Activated T-cell treated with anti-CD3 and anti-CD28 coated beads, Interleukin-2, amount 50 U/mL, for 72 hours (primary cell): ENCODE data around the gene SPRY1. TPM values are rescaled to one million over a fixed set of nuclear protein-coding genes. Genes with fewer than 3 reads are reported as not detected.

ENCODE experiments used
- ATAC-seq, 2 donors: fragments of 150-1000 bp; cut with Tn5 transposase; replicated peaks in 1 of 2; 2 replicates each; pipeline ENCODE4 v1.10.0; 2021; ENCODE audit warnings: moderate library complexity in 2 of 2, mild to moderate bottlenecking in 1 of 2
- DNase-seq, 2 donors: peaks; one replicate each; pipeline ENCODE4 v3.0.0; 2021 to 2022; ENCODE audit warnings: mixed read lengths in 1 of 2
- H3K27ac Mint-ChIP-seq: one replicate; pipeline ENCODE4 v1.8.0; 2022; ENCODE audit warnings: mild to moderate bottlenecking, moderate library complexity, mixed read lengths
- H3K27me3 Mint-ChIP-seq: one replicate; pipeline ENCODE4 v1.8.0; 2022; ENCODE audit warnings: low read depth, mixed read lengths
- H3K36me3 Mint-ChIP-seq, 2 donors: one replicate each; pipeline ENCODE4 v1.8.0; 2022; ENCODE audit warnings: mixed read lengths in 2 of 2, mild to moderate bottlenecking in 1 of 2; ENCODE audit not compliant: insufficient read depth in 2 of 2
- H3K4me1 Mint-ChIP-seq: one replicate; pipeline ENCODE4 v1.8.0; 2022; ENCODE audit warnings: low read depth, mixed read lengths
- H3K4me3 Mint-ChIP-seq, 2 donors: one replicate each; pipeline ENCODE4 v1.8.0; 2022; ENCODE audit warnings: mild to moderate bottlenecking in 2 of 2, mixed read lengths in 2 of 2, moderate library complexity in 2 of 2
- H3K9me3 Mint-ChIP-seq, 2 donors: one replicate each; pipeline ENCODE4 v1.8.0; 2022; ENCODE audit warnings: mixed read lengths in 2 of 2
- total RNA-seq, 2 donors: library from RNA; stranded (reverse); gene quantifications; one replicate each; pipeline ENCODE4 v1.2.3, GENCODE V29; 2022

Gene SPRY1
- total RNA-seq, 2 donors from 2014 or later: 39.8 to 58.1 TPM

DNA sequence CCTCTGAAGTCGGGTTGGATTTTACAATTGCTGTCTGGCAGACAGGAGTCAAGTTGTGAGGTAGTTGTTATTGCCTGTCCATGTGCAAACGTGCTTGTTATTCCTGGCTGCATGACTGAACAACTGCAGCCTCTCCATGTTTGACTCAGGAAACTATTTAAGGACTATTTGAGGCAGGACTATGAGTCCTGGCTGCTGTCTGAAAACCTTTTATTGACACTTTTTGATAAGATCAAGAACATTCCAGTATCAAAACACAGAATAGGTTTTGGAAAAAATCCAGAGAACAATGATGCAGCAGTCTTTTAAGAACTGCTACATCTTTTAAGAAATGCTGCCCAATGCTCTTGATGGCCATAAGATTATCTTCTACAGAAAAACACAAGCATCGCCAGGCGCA is 10.0 kb upstream of the SPRY1 start:
- H3K9me3 Mint-ChIP-seq: no peaks in the 10 kb centered on the region
- no peaks in the 10 kb centered on the region for H3K36me3 Mint-ChIP-seq
- peaks cover 17% of the 10 kb centered on the region for H3K27me3 Mint-ChIP-seq
- DNase-seq (no peak), ATAC-seq (no peak)
- no peak overlapping the region for H3K4me3 Mint-ChIP-seq
- no peak overlapping the region for H3K27ac Mint-ChIP-seq
- no peaks in the 10 kb centered on the region for H3K4me1 Mint-ChIP-seq

DNA sequence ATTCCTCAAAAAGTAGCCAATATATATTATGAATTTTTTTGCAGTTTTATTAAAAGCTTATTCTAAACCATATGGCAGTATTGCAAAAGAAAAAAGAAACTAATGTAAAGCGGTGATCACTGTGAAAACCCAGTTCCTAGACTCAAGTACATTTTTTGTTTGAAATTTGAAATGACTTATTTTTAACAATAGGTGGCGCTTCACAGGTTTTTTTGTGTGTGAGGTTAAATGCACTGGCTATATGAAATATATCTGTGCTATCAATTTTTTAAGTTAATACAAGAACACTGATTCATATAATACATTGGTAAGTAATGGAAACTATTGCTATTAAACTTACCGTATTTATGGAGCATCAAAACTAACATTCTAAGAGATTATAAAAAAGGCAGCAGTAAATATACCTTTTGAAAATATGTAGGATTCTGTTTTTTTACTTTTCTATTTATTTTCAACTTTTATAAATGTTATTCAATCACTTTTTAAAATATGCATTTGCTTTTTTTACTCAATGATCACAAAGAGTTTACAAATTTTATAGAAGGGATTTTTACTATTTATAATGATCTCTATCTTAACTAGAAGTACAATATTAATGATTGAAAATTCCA is 5.6 kb upstream of the SPRY1 start:
- Mint-ChIP-seq H3K9me3 (no peaks in the 10 kb centered on the region), H3K27me3 (peaks cover 16% of the 10 kb centered on the region)
- ATAC-seq: no peak

DNA sequence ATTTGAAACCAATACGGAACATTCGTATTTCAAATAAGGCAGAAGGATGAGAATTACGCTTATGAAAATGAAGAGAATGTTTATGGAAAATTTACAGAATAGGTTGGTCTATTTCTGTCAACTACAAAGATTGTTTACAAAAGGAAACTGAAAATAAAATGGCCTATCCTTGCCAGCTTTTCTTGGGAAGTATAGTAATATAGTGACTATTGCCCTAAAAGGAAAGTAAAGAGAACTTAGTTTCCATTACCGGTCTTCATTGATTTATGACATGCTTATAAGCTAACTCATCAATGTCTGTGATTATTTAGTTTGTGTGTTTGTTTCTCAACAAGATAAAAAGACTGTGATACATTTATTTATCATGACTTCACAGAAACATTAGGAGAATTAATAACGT is 2.9 kb upstream of the SPRY1 start:
- Mint-ChIP-seq H3K4me3 (no peak overlapping the region), H3K9me3 (no peaks in the 10 kb centered on the region), H3K27me3 (peaks cover 10% of the 10 kb centered on the region), H3K27ac (no peak overlapping the region), H3K4me1 (peaks cover 14% of the 10 kb centered on the region), H3K36me3 (peaks cover 0 to 1% of the 10 kb centered on the region in 2 donors)
- ATAC-seq (no peak), DNase-seq (no peak)

More for the DNA sequence above, 5.6 kb upstream of the SPRY1 start:
- DNase-seq: no peak
- no peak overlapping the region for H3K27ac Mint-ChIP-seq
- peaks cover 14% of the 10 kb centered on the region for H3K4me1 Mint-ChIP-seq
- no peaks in the 10 kb centered on the region for H3K36me3 Mint-ChIP-seq
- H3K4me3 Mint-ChIP-seq: no peak overlapping the region

DNA sequence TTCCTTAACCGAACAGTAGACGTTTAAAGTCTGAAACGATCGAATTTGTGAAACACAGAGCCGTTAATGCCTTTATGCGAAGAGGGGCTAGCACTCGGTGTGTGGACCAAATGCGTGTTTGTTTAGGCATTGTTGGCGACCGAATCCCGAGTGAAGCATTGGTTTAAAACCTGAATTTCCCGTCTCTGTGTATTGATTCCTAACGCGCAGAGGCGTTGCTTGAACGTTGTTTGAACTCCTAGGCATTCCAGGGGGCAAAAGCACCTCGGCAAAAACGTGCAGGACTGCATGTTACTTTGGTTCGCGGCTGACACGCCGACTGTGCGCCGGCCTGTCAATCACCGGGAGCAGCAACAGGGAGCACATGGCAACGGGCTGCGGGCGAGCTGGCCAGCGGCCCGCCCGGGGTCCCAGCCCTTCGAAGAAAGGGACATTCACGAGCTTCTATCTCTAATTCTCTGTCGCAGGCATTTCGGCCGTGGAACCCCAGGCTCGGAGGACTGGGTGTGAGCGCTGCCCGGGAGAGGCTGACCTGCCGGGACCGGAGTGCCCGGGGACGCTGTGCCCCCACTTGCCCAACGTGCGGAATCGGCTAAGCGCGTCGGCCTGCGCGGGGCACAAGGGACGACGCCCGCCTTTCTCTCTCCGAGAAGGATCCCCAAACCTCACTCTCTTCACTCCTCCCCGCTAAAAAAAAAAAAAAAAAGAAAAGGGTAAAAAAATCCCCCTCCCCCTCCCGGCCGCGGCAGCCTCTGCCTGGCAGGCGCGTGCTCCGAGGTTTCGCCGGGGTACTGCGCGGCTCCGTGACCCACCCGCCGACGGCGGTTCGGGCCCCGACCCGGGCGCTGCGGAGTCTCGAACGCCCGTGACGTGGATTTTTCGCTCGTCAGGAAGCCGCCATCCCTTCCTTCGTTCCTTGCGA is 810 bp downstream of the SPRY1 start:
- H3K4me1 Mint-ChIP-seq: peaks cover 26% of the 10 kb centered on the region
- H3K4me3 Mint-ChIP-seq: peak overlapping the region; percentile 83 to 93
- H3K9me3 Mint-ChIP-seq: no peaks in the 10 kb centered on the region
- H3K27ac Mint-ChIP-seq: peak overlapping the region; percentile 56
- peak; percentile 28 to 29 for ATAC-seq
- DNase-seq: peak; percentile 57 to 66
- H3K27me3 Mint-ChIP-seq: no peaks in the 10 kb centered on the region
- H3K36me3 Mint-ChIP-seq: peaks cover 5 to 20% of the 10 kb centered on the region in 2 donors

DNA sequence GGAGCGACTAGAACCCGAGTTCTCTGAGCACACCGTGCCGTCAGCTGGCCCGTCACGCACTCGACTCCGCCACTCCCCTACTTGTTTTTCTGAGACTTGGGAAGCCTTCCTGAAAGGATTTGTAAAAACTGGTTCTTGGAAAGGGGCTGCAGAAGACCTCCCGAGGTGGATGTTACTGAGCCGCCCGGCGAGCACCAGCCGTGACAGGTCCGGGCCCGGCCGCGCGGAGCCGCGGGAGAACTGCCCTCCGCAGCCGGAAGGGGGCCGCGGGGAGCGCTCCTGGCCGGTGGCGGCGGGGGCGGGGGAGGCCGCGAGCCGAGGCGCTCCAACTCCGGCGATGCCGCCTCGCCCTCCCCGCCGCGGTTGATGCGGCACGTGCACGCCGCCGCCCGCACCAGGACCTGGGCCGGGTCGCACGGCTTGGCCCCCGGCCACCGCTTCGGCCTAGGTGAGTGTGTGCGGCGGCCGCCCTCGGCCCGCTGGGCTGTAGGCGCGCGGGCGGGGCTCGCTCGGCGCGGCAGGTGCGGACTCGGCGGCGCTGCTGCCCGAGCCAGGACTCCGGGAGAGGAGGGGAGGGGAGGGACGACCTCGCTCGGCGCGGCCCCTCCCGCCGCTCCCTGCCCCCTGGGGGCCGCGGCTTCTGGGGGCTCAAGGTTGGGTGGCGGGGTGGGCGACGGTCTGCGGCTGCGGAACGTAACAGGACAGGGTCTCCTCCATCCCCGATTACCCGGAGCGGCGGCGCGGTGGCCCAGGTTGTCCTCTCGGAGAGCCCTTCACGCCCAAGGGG is 1.7 kb downstream of the SPRY1 start:
- Mint-ChIP-seq H3K4me1 (peaks cover 29% of the 10 kb centered on the region), H3K27ac (peak overlapping the region; percentile 93), H3K27me3 (no peaks in the 10 kb centered on the region), H3K9me3 (no peaks in the 10 kb centered on the region), H3K4me3 (peak overlapping the region; percentile 92 to 95), H3K36me3 (peaks cover 9 to 27% of the 10 kb centered on the region in 2 donors)
- ATAC-seq: peak; percentile 71 to 77
- peak; percentile 86 to 88 for DNase-seq

DNA sequence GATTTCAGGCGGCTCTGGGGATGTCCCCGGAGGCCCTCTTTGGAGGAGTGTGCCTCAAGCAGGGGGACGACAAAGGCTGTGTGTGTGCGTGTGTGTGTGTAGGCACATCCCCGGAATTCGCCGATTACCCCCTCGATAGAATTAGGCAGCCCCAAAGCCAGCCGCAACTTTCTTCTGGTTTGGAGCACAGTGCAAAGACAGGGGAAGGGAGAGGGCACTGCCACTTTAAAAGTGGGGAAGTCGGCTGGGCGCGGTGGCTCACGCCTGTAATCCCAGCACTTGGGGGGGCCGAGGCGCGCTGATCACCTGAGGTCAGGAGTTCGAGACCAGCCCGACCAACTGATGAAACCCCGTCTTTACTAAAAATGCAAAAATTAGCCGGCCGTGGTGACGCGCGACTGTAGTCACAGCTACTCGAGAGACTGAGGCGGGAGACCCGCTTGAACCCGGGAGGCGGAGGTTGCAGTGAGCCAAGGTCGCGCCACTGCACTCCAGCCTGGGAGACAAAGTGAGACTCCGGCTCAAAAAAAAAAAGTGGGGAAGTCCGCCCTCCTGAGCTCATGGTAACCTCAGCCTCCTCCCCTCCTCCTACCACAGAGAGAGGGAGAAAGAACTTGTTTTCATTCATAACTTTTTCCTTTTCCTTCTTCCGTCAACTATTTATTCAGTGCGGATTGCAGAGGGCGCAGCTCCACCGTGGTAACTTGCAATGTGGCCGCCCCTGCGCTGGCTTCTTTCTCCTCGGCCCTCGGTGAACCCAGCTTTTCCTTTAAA is 2.4 kb downstream of the SPRY1 start:
- peak overlapping the region; percentile 92 to 95 for H3K4me3 Mint-ChIP-seq
- peak; percentile 59 to 66 for ATAC-seq

DNA sequence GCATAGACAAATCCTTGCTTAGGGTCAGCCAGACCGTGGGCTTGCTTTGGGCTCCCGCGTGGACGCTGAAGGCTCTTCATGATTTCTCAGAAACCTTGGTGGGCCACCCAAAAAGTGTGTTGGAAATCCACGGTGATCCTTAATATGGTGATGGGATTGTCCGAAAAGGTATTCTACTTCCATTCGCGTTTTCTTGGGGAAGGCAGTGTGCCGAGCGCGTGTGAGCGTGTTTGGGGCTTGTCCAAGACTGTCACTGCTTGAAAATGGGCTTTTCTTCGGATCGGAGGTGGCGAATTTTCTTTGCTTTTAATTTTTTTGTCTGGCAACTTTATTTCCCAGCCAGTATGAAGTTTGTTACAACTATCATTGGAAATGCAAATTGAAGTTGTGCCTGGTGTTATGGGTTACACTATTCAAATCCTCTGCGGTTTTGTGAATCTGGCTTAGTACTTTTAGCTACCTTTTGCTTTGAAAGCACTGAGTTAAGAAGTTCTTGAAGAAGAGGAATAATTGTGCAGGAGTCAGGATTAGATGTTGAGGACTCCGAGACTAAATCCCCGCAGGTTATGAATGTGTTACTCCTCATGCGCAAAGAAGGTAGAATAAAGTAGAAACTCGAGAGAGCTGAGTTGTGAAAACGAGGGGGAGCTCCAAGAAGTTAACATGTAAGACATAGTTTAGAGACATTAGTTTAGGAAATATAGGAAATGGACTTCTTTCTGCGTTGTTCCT is 3.2 kb downstream of the SPRY1 start:
- Mint-ChIP-seq H3K4me3 (peak overlapping the region; percentile 92 to 95), H3K36me3 (peaks cover 10 to 35% of the 10 kb centered on the region in 2 donors), H3K9me3 (no peaks in the 10 kb centered on the region), H3K4me1 (peaks cover 31% of the 10 kb centered on the region), H3K27me3 (no peaks in the 10 kb centered on the region), H3K27ac (peak overlapping the region; percentile 93)
- ATAC-seq (no peak), DNase-seq (no peak)

More for the DNA sequence above, 2.4 kb downstream of the SPRY1 start:
- Mint-ChIP-seq H3K27me3 (no peaks in the 10 kb centered on the region), H3K9me3 (no peaks in the 10 kb centered on the region), H3K36me3 (peaks cover 10 to 32% of the 10 kb centered on the region in 2 donors), H3K27ac (peak overlapping the region; percentile 93), H3K4me1 (peaks cover 29% of the 10 kb centered on the region)
- DNase-seq: peak; percentile 65 to 81

DNA sequence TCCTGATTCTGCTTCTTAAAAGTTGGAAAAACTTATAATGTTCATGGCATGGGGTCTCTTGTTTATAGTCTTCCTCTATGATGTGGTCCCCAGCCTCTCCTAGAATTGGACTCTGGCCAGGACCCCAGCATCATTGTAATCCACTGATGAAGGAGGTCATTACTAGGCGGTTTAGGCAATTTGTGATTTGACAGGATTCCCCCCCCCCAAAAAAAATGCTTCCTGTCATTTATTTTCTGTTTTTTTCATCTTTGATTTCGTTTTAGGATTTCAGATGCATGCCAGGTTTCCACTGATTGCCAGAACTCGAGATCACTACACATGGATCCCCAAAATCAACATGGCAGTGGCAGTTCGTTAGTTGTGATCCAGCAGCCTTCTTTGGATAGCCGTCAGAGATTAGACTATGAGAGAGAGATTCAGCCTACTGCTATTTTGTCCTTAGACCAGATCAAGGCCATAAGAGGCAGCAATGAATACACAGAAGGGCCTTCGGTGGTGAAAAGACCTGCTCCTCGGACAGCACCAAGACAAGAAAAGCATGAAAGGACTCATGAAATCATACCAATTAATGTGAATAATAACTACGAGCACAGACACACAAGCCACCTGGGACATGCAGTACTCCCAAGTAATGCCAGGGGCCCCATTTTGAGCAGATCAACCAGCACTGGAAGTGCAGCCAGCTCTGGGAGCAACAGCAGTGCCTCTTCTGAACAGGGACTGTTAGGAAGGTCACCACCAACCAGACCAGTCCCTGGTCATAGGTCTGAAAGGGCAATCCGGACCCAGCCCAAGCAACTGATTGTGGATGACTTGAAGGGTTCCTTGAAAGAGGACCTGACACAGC is 4.9 kb downstream of the SPRY1 start:
- Mint-ChIP-seq H3K27me3 (no peaks in the 10 kb centered on the region), H3K9me3 (no peaks in the 10 kb centered on the region), H3K4me3 (peak overlapping the region; percentile 59 to 95), H3K27ac (peak overlapping the region; percentile 12), H3K36me3 (peaks cover 10 to 36% of the 10 kb centered on the region in 2 donors), H3K4me1 (peaks cover 41% of the 10 kb centered on the region)
- DNase-seq (no peak), ATAC-seq (no peak)

DNA sequence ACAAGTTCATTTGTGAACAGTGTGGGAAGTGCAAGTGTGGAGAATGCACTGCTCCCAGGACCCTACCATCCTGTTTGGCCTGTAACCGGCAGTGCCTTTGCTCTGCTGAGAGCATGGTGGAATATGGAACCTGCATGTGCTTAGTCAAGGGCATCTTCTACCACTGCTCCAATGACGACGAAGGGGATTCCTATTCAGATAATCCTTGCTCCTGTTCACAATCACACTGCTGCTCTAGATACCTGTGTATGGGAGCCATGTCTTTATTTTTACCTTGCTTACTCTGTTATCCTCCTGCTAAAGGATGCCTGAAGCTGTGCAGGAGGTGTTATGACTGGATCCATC is 5.5 kb downstream of the SPRY1 start:
- Mint-ChIP-seq H3K4me1 (peaks cover 42% of the 10 kb centered on the region), H3K27ac (no peak overlapping the region), H3K27me3 (no peaks in the 10 kb centered on the region), H3K9me3 (no peaks in the 10 kb centered on the region), H3K4me3 (peak overlapping the region; percentile 65 to 95), H3K36me3 (peaks cover 10 to 36% of the 10 kb centered on the region in 2 donors)
- DNase-seq (no peak), ATAC-seq (no peak)

DNA sequence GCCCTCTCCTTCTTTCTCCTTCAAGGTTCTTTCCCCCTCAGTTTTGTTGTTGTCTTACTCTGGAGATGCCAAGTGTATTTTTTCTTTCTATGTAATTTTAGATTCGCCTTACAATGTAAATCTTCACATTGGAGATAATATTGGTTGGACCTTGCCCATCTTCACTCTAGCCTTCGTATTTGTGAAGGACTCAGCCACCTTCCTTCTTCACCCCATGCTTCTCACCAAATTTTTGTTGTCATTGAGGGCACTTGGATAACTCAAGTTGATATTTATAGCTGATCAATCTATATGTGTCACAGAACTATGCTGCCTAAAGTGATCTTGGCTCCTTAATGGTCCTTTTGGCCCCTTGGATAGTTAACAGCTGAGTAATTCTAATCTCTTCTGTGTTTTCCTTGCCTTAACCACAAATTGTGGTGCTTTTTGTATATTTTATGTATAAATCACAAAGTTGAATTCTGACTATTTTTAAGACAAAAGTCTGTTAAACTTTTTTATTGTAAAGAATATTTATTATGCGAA is 6.5 kb downstream of the SPRY1 start:
- Mint-ChIP-seq H3K36me3 (peaks cover 10 to 35% of the 10 kb centered on the region in 2 donors), H3K27me3 (no peaks in the 10 kb centered on the region), H3K27ac (no peak overlapping the region), H3K4me1 (peaks cover 46% of the 10 kb centered on the region), H3K4me3 (peak overlapping the region; percentile 65 to 95), H3K9me3 (no peaks in the 10 kb centered on the region)
- DNase-seq (no peak), ATAC-seq (no peak)

DNA sequence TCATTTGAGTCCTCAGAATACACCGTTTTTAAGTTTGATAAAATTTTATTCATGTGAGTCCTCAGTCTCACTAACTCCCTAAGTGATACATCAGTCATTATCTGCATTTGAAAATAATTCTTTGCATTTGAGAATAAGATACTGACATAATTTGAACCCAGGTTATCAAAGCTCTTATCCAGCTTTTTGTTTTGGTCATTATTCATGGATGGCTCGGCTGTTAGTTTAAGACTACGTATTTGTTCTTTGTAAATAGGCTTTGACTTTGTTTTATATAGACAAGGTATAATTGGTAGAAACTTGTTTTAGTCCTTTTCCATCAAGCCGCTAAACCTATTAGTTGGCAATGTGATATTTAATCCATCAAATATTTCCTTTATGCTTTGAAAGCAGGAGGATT is 7.9 kb downstream of the SPRY1 start:
- H3K27me3 Mint-ChIP-seq: no peaks in the 10 kb centered on the region
- H3K36me3 Mint-ChIP-seq: peaks cover 7 to 34% of the 10 kb centered on the region in 2 donors
- no peak overlapping the region for H3K27ac Mint-ChIP-seq
- peak overlapping the region in 1 of 2 donors; percentile 95 for H3K4me3 Mint-ChIP-seq
- no peaks in the 10 kb centered on the region for H3K9me3 Mint-ChIP-seq
- H3K4me1 Mint-ChIP-seq: peaks cover 46% of the 10 kb centered on the region
- no peak for DNase-seq
- no peak for ATAC-seq
